GM21528 (cell line): ENCODE measurements around the gene BLTP3B.

Source experiments
- ATAC-seq: cut with Tn5 transposase; IDR thresholded peaks from one replicate; pipeline ENCODE4 v1.9.1; 2021; ENCODE audit warnings: mild to moderate bottlenecking, moderate library complexity; ENCODE audit not compliant: unreplicated experiment, low FRiP score

BLTP3B gene

DNA sequence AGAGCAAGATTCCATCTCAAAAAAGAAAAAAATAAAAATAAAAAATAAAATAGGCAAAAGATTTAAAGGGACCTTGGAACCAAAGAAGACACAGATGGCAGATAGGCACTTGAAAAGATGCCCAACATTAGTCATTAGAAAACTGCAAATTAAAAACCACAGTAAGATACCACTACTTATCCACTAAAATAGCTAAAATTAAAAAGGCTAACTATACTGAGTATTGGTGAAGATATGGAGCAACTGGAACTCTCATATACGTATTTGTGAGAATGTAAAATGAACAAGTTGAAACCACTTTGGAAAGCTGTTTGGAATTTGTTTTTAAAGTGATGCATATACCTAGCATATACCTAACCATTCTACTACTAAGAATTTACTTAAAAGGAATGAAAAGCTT, 22.3 kb downstream of the BLTP3B start:
- ATAC-seq, result no peak

DNA sequence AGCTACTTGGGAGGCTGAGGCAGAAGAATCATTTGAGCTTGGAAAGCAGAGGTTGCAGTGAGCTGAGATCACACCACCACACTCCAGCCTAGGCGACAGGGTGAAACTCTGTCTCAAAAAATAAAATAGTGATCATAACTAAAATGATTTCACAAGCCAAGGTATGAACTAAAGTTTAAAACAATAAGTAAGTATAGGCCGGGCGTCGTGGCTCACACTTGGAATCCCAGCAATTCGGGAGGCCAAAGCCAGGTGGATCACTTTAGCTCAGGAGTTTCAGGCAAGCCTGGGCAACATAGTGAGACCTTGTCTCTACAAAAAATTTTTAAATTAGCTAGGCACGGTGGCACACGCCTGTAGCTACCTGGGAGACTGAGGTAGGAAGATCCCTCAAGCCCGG, 27.4 kb downstream of the BLTP3B start:
- no peak for ATAC-seq

DNA sequence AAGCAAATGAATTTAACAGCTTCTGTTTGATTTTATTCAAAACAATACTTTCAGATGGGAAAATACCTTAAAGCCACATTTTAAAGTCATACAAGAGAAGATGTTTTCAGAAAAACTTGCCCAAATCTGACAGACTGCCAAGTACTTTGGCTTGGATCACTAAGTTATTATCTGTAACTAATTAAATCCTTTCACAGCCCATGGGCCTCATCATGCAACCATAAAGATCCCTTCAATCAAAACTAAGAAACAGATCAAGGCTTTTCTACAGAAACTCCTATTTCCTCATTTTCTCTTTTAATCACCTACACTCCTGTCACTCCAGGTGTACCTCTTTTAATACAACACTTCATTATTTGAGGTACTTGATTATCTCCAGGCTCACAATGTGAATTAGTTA, 28.1 kb downstream of the BLTP3B start:
- no peak for ATAC-seq

DNA sequence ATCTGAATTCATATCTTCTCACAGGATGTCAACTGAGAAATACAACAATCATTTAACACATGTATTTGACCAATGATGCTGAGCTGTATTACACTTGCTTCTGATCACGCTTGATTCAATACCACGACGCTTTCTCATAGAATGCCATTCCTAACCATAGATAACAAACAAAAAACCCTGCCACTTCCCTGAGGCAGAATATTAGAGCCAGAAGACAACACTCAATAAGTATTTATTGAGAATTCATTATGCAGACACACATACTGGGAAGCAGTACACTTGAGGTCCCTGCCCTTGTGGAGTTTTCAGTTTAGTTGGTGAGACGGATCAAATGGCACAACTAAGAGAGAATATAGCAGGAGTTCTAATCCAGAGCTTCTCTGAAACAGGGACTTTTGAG, 32.4 kb downstream of the BLTP3B start:
- ATAC-seq, result no peak

DNA sequence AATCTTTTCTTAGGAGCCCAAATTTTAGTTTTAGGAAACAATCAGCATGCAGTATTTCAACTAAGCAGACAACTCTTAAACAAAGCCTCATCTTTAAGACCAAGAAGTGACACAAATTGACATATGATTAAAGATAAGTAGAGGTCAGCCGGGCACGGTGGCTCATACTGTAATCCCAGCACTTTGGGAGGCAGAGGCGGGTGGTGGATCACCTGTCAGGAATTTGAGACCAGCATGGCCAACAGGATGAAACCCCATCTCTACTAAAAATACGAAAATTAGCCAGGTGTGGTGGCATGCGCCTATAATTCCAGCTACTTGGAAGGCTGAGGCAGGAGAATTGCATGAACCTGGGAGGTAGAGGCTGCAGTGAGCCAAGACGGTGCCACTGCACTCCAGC, 35.8 kb downstream of the BLTP3B start:
- no peak for ATAC-seq

DNA sequence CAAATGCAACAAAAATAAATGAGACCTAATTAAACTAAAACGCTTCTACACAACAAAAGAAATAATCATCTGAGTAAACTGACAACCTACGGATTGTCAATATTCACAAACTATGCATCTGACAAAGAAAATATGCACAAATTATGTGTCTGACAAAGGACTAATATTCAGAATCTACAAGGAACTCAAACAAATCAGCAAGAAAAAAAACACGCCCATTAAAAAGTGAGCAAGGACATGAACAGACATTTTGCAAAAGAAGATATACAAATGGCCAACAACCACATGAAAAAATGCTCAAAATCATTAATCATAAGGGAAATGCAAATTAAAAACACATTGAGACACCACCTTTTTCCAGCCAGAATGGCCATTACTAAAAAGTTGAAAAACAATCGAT, 37.0 kb downstream of the BLTP3B start:
- no peak for ATAC-seq

DNA sequence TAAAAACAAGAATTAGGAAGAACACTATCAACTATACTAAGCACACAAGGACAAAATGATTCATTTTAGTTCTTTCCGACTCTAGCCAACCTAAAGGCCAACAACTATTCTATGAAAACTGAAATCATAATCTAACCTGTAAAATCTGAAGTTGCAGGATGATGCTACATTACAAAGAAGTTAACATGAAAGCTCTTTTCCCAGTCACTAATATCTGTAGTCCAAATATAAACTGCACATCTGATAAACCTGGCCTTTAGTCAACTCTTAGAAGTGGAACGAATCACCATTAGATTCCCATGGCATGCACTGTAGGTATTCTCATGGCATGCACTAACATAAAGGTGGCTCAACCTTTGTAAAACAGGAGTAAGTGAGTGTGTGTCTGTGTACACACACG, 41.7 kb downstream of the BLTP3B start:
- no peak for ATAC-seq
